ENCODE measurements around the gene CREB3L4. TPM values are rescaled to one million over a fixed set of nuclear protein-coding genes. Genes with fewer than 3 reads are reported as not detected.
A peak's percentile ranks its signal among the peaks of the same experiment; 100 is the strongest.

The CREB3L4 gene
- 10 to 100 TPM in 1 of 5 donors, 1 to 10 TPM in 3, not detected in 1; 2.7 to 16.7 (median 7.3) TPM for total RNA-seq
- polyA plus RNA-seq, result 10 to 100 TPM; 10.9 to 32.9 (median 11.8) TPM
- long read RNA-seq, donor 1, partial matches to known transcripts, result 0 of 1 reads
- long read RNA-seq, donor 1, other reads (novel, unspliced or antisense), result 0 of 1 reads
- long read RNA-seq, donor 2, partial matches to known transcripts, result 7 of 8 reads
- long read RNA-seq, donor 2, other reads (novel, unspliced or antisense), result 0 of 8 reads
- long read RNA-seq, donor 3, partial matches to known transcripts, result 0 of 4 reads
- long read RNA-seq, donor 3, other reads (novel, unspliced or antisense), result 0 of 4 reads
- long read RNA-seq, donor 4, result 0 reads
- long read RNA-seq, donor 5, partial matches to known transcripts, result 0 of 2 reads
- long read RNA-seq, donor 5, other reads (novel, unspliced or antisense), result 0 of 2 reads
- long read RNA-seq, donor 6, result 0 reads
- long read RNA-seq, donor 7, partial matches to known transcripts, result 0 of 3 reads
- long read RNA-seq, donor 7, other reads (novel, unspliced or antisense), result 0 of 3 reads
- long read RNA-seq, donor 8, partial matches to known transcripts, result 0 of 5 reads
- long read RNA-seq, donor 8, other reads (novel, unspliced or antisense), result 0 of 5 reads
- long read RNA-seq, donor 9, partial matches to known transcripts, result 0 of 3 reads
- long read RNA-seq, donor 9, other reads (novel, unspliced or antisense), result 0 of 3 reads
- long read RNA-seq, donor 10, partial matches to known transcripts, result 0 of 1 reads
- long read RNA-seq, donor 10, other reads (novel, unspliced or antisense), result 0 of 1 reads

GRCh38 chr1:153967107-153967999 is at the start of gene CREB3L4:
TSS of gene CREB3L4 (plus strand) at chr1:153967902. CDS start at chr1:153968526, 624 bp downstream.
- H3K4me3 ChIP-seq, result peak within 1 kb of the TSS; percentile 48 to 57 (median 54)
- intact Hi-C loops (cut with DNase I; ENCODE audit: low total_unique reads), result no loop called here
- H3K36me3 ChIP-seq, result peaks cover 0 to 3% (median under 1%) of the 10 kb centered on the region in 4 donors
- peaks cover 25 to 57% (median 49%) of the 10 kb centered on the region in 4 donors for H3K4me1 ChIP-seq
- no peaks in the 10 kb centered on the region for H3K9me3 ChIP-seq
- no peaks in the 10 kb centered on the region for H3K27me3 ChIP-seq
- 0 to 1% (median 0%) methylated on average over 46 to 60 of the region's 60 CpGs for WGBS, 5 donors
- peak; percentile 93 to 99 for DNase-seq
- TF ChIP-seq POLR2A (IDR thresholded peaks at IDR 0.05) (peak in 2 of 4 donors; percentile 54 to 56), EP300 (IDR thresholded peaks at IDR 0.05) (no peak), CTCF (IDR thresholded peaks at IDR 0.05) (peak in 4 of 7 experiments; percentile 14 to 45 (median 23)), POLR2AphosphoS5 (IDR thresholded peaks at IDR 0.05) (peak; percentile 86 to 98 (median 96))
- H3K27ac ChIP-seq, result peak within 1 kb of the TSS; percentile 86 to 97 (median 91)

GRCh38 chr1:153919876-153920852 is 47.5 kb upstream of the CREB3L4 start:
- Histone ChIP-seq H3K9me3 (no peaks in the 10 kb centered on the region), H3K4me1 (peaks cover 31 to 70% (median 53%) of the 10 kb centered on the region in 4 donors), H3K36me3 (peaks cover 0 to 13% (median 7%) of the 10 kb centered on the region in 4 donors), H3K27me3 (no peaks in the 10 kb centered on the region), H3K4me3 (peak overlapping the region in 2 of 4 donors; percentile 90 to 93), H3K27ac (peak overlapping the region in 3 of 5 donors; percentile 19 to 93 (median 34))
- WGBS, 5 donors, result 42 to 51% (median 45%) methylated on average over 4 of the region's 4 CpGs
- peak in 1 of 2 donors; percentile 39 for DNase-seq
- TF ChIP-seq EP300 (IDR thresholded peaks at IDR 0.05), result no peak
- no peak for TF ChIP-seq CTCF (IDR thresholded peaks at IDR 0.05)
- TF ChIP-seq POLR2A (IDR thresholded peaks at IDR 0.05), result no peak
- TF ChIP-seq POLR2AphosphoS5 (IDR thresholded peaks at IDR 0.05), result no peak
- intact Hi-C loops (cut with DNase I; ENCODE audit: low total_unique reads), result no loop called here

- Histone ChIP-seq H3K27me3 (no peaks in the 10 kb centered on the region), H3K4me1 (peaks cover 31 to 63% (median 53%) of the 10 kb centered on the region in 4 donors), H3K27ac (peak overlapping the region; percentile 53 to 93 (median 92)), H3K36me3 (peaks cover 0 to 6% (median 3%) of the 10 kb centered on the region in 4 donors), H3K4me3 (peak overlapping the region; percentile 89 to 93 (median 90)), H3K9me3 (no peaks in the 10 kb centered on the region)
- DNase-seq, result no peak
- no peak for TF ChIP-seq EP300 (IDR thresholded peaks at IDR 0.05)
- no peak for TF ChIP-seq POLR2A (IDR thresholded peaks at IDR 0.05)
- no peak for TF ChIP-seq POLR2AphosphoS5 (IDR thresholded peaks at IDR 0.05)
- TF ChIP-seq CTCF (IDR thresholded peaks at IDR 0.05), result no peak
- 12 to 21% (median 15%) methylated on average over 3 of the region's 3 CpGs for WGBS, 5 donors
- intact Hi-C loops (cut with DNase I; ENCODE audit: low total_unique reads), result no loop called here
These were observed 46.5 kb upstream of the CREB3L4 start for GRCh38 chr1:153921080-153921802.
